A673 (cell line): ENCODE measurements around the gene VDR. TPM values are rescaled to one million over a fixed set of nuclear protein-coding genes. Genes with fewer than 3 reads are reported as not detected.

Experiments used
- BruUV-seq: library from RNA; stranded (reverse); fragments of 400-500 nt; replicated peaks from 2 replicates; lab custom pipeline; 2021; lab: Mats Ljungman, UMichigan
- CTCF ChIA-PET: fragments of 300-600 bp; sonication (Branson Sonifier 250); formaldehyde crosslinking; loops from one replicate; lab custom pipeline; 2022; ENCODE audit warnings: antibody characterized with exemption; lab: Charles Lee
- POLR2A ChIA-PET: fragments of 300-600 bp; sonication (Branson Sonifier 250); formaldehyde crosslinking; loops from one replicate; lab custom pipeline; 2022; ENCODE audit warnings: antibody characterized with exemption; ENCODE audit not compliant: low non-redundant PET; lab: Charles Lee
- DNase-seq: peaks from one replicate; pipeline ENCODE4 v3.0.0-alpha.2; 2015; ENCODE audit warnings: low spot score
- H3K27ac ChIP-seq: fragments of 200-600 bp; sonication (generic); 2 replicates; pipeline ENCODE4 v1.5.1; 2016; ENCODE audit warnings: mixed run types, low read depth, mild to moderate bottlenecking, mixed read lengths, antibody characterized with exemption, low read length; ENCODE audit not compliant: poor library complexity, severe bottlenecking
- H3K27me3 ChIP-seq: fragments of 200-600 bp; sonication (generic); replicated peaks from 2 replicates; pipeline ENCODE4 v1.6.1; 2017; ENCODE audit warnings: mixed run types, low read depth, mild to moderate bottlenecking, mixed read lengths, antibody characterized with exemption, low read length; ENCODE audit not compliant: insufficient read depth, poor library complexity
- H3K36me3 ChIP-seq: fragments of 200-600 bp; sonication (generic); 2 replicates; pipeline ENCODE4 v1.6.1; 2016; ENCODE audit warnings: mixed run types, mild to moderate bottlenecking, mixed read lengths, antibody characterized with exemption, low read length; ENCODE audit not compliant: insufficient read depth, poor library complexity, severe bottlenecking
- H3K4me1 ChIP-seq: fragments of 200-600 bp; sonication (generic); 2 replicates; pipeline ENCODE4 v1.6.1; 2017; ENCODE audit warnings: mixed run types, mild to moderate bottlenecking, mixed read lengths, antibody characterized with exemption, low read length; ENCODE audit not compliant: insufficient read depth, poor library complexity, severe bottlenecking
- H3K4me3 ChIP-seq: fragments of 200-600 bp; sonication (generic); 2 replicates; pipeline ENCODE4 v1.5.1; 2016; ENCODE audit warnings: low read depth, mixed run types, mild to moderate bottlenecking, mixed read lengths, low read length; ENCODE audit not compliant: poor library complexity, severe bottlenecking
- H3K9me3 ChIP-seq: fragments of 200-600 bp; sonication (generic); 2 replicates; pipeline ENCODE4 v1.6.1; 2016; ENCODE audit warnings: mixed run types, low read depth, mild to moderate bottlenecking, mixed read lengths, antibody characterized with exemption, low read length; ENCODE audit not compliant: poor library complexity, severe bottlenecking
- EZH2 ChIP-seq: fragments of 200-600 bp; sonication (generic); IDR thresholded peaks from 2 replicates; pipeline ENCODE4 v1.6.1; 2017; ENCODE audit warnings: borderline replicate concordance, low read depth, mild to moderate bottlenecking, mixed read lengths, antibody characterized with exemption, low read length; ENCODE audit not compliant: poor library complexity, severe bottlenecking
- intact Hi-C: fragments of 100-400 bp; cut with micrococcal nuclease; formaldehyde crosslinking; loops from one replicate; pipeline ENCODE4 v1.10.0; 2022; ENCODE audit not compliant: unreplicated experiment
- total RNA-seq: library from RNA; stranded (reverse); gene quantifications from 2 replicates; pipeline ENCODE4 v1.2.3, GENCODE V29; 2021
- TF ChIP-seq, protein P1 (sequence below): fragments of 300-800, 200-600 bp; sonication (generic); conservative IDR thresholded peaks from 2 replicates; pipeline ENCODE4 v1.5.1; 2017; ENCODE audit warnings: low read depth, mild to moderate bottlenecking, antibody characterized with exemption, low read length, moderate library complexity, mixed read lengths

Gene VDR
- total RNA-seq, 1 experiment from 2014 or later, result 0.43 TPM

GRCh38 chr12:47878918-47879481, 25.8 kb downstream of the VDR start:
- no peak overlapping the region for H3K27ac ChIP-seq
- no peaks in the 10 kb centered on the region for H3K4me1 ChIP-seq
- no peaks in the 10 kb centered on the region for H3K9me3 ChIP-seq
- BruUV-seq, result no TSS peak
- POLR2A ChIA-PET, result no interaction called here
- TF ChIP-seq, protein P1, sequence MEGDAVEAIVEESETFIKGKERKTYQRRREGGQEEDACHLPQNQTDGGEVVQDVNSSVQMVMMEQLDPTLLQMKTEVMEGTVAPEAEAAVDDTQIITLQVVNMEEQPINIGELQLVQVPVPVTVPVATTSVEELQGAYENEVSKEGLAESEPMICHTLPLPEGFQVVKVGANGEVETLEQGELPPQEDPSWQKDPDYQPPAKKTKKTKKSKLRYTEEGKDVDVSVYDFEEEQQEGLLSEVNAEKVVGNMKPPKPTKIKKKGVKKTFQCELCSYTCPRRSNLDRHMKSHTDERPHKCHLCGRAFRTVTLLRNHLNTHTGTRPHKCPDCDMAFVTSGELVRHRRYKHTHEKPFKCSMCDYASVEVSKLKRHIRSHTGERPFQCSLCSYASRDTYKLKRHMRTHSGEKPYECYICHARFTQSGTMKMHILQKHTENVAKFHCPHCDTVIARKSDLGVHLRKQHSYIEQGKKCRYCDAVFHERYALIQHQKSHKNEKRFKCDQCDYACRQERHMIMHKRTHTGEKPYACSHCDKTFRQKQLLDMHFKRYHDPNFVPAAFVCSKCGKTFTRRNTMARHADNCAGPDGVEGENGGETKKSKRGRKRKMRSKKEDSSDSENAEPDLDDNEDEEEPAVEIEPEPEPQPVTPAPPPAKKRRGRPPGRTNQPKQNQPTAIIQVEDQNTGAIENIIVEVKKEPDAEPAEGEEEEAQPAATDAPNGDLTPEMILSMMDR, result no peak
- no peak for TF ChIP-seq EZH2
- CTCF ChIA-PET, result no interaction called here
- no peak for DNase-seq
- intact Hi-C loops, result no loop called here
- H3K27me3 ChIP-seq, result no peaks in the 10 kb centered on the region
- H3K4me3 ChIP-seq, result no peak overlapping the region
- no peaks in the 10 kb centered on the region for H3K36me3 ChIP-seq

GRCh38 chr12:47878293-47878917, 26.4 kb downstream of the VDR start:
- POLR2A ChIA-PET, result interaction anchor here (0.6 kb wide), 1 partner anchor 225 kb away, joined by 6 read pairs; no protein-coding TSS in a partner anchor
- CTCF ChIA-PET, result no interaction called here

DNA sequence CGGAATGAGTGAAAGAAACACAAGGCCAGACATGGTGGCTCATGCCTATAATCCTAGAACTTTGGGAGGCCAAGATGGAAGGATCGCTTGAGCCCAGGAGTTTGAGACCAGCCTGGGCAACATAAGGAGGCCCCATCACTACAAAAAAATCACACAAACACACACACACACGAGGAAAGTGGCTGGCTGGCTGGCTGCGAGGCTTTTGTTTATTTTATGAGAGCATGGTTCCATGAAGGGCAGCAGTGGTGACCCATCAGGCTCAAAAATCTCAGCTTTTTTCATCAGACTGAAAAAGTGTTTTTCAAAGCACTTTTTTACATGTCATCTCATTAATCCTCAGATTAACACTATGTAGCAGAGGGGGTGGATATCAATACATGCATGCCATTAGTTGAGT, 27.7 kb downstream of the VDR start:
- H3K27me3 ChIP-seq, result no peaks in the 10 kb centered on the region
- intact Hi-C loops, result no loop called here
- no peak for DNase-seq
- ChIA-PET CTCF (no interaction called here), POLR2A (no interaction called here)
- H3K9me3 ChIP-seq, result no peaks in the 10 kb centered on the region
- H3K4me3 ChIP-seq, result no peak overlapping the region
- no peaks in the 10 kb centered on the region for H3K4me1 ChIP-seq
- no peaks in the 10 kb centered on the region for H3K36me3 ChIP-seq
- BruUV-seq, result no TSS peak
- TF ChIP-seq, protein P1, result no peak
- no peak for TF ChIP-seq EZH2
- no peak overlapping the region for H3K27ac ChIP-seq

More at GRCh38 chr12:47878293-47878917, 26.4 kb downstream of the VDR start:
- intact Hi-C loops, result no loop called here
- Histone ChIP-seq H3K36me3 (no peaks in the 10 kb centered on the region), H3K4me3 (no peak overlapping the region), H3K27me3 (no peaks in the 10 kb centered on the region), H3K9me3 (no peaks in the 10 kb centered on the region), H3K27ac (no peak overlapping the region), H3K4me1 (no peaks in the 10 kb centered on the region)
- BruUV-seq, result no TSS peak
- TF ChIP-seq, protein P1, result no peak
- TF ChIP-seq EZH2, result no peak
- no peak for DNase-seq
